SK-N-SH treated with all-trans-retinoic acid at 6 μM for 48 hours (cell line): Measurements from ENCODE around the gene ABCG5.

Source experiments
- ESRRG ChIP-seq: fragments of 250-450 bp; sonication (Bioruptor Pico); IDR thresholded peaks from 2 replicates; pipeline ENCODE4 v1.6.1; 2021; ENCODE audit warnings: mild to moderate bottlenecking
- GLIS3 ChIP-seq: fragments of 250-450 bp; sonication (Bioruptor Pico); IDR thresholded peaks from 2 replicates; pipeline ENCODE4 v1.5.0; 2020; ENCODE audit warnings: mild to moderate bottlenecking, moderate library complexity
- ISL1 ChIP-seq: fragments of 250-450 bp; sonication (Bioruptor Pico); IDR thresholded peaks from 2 replicates; pipeline ENCODE4 v2.1.2; 2022; ENCODE audit warnings: mild to moderate bottlenecking, moderate library complexity
- PPARA ChIP-seq: fragments of 250-450 bp; sonication (Bioruptor Pico); IDR thresholded peaks from 2 replicates; pipeline ENCODE4 v1.5.0; 2020; ENCODE audit warnings: mild to moderate bottlenecking, borderline replicate concordance
- RARB ChIP-seq: fragments of 250-450 bp; sonication (Bioruptor Pico); IDR thresholded peaks from 2 replicates; pipeline ENCODE4 v1.8.0; 2021; ENCODE audit warnings: mild to moderate bottlenecking, moderate library complexity
- SNAI2 ChIP-seq: fragments of 250-450 bp; sonication (Bioruptor Pico); IDR thresholded peaks from 2 replicates; pipeline ENCODE4 v1.5.0; 2020; ENCODE audit warnings: mild to moderate bottlenecking, moderate library complexity
- TCF4 ChIP-seq: fragments of 250-450 bp; sonication (Bioruptor Pico); IDR thresholded peaks from 2 replicates; pipeline ENCODE4 v1.8.0; 2021; ENCODE audit warnings: mild to moderate bottlenecking, moderate library complexity, borderline replicate concordance
- ZC3H10 ChIP-seq: fragments of 250-450 bp; sonication (Bioruptor Pico); IDR thresholded peaks from 2 replicates; pipeline ENCODE4 v1.5.1; 2021; ENCODE audit warnings: mild to moderate bottlenecking, moderate library complexity
- ZFP3 ChIP-seq: fragments of 250-450 bp; sonication (Bioruptor Pico); IDR thresholded peaks from 2 replicates; pipeline ENCODE4 v1.5.0; 2020; ENCODE audit warnings: mild to moderate bottlenecking, moderate library complexity
- ZFP30 ChIP-seq: fragments of 450-650 bp; formaldehyde crosslinking; IDR thresholded peaks from 2 replicates; pipeline ENCODE4 v1.5.0; 2022; ENCODE audit warnings: mild to moderate bottlenecking, moderate library complexity
- ZNF8 ChIP-seq: fragments of 450-650 bp; formaldehyde crosslinking; IDR thresholded peaks from 2 replicates; pipeline ENCODE4 v1.5.0; 2020; ENCODE audit warnings: mild to moderate bottlenecking, moderate library complexity
- TF ChIP-seq, protein P1 (sequence below): fragments of 250-450 bp; sonication (Bioruptor Pico); IDR thresholded peaks from 2 replicates; pipeline ENCODE4 v1.5.1; 2020; ENCODE audit warnings: low read depth, mild to moderate bottlenecking, moderate library complexity
- TF ChIP-seq, protein P2 (sequence below): fragments of 250-450 bp; sonication (Bioruptor Pico); IDR thresholded peaks from 2 replicates; pipeline ENCODE4 v1.5.1; 2021; ENCODE audit warnings: mild to moderate bottlenecking, moderate library complexity
- TF ChIP-seq, protein P3 (sequence below): fragments of 250-450 bp; sonication (Bioruptor Pico); IDR thresholded peaks from 2 replicates; pipeline ENCODE4 v1.8.0; 2020; ENCODE audit warnings: mild to moderate bottlenecking, moderate library complexity, borderline replicate concordance

DNA sequence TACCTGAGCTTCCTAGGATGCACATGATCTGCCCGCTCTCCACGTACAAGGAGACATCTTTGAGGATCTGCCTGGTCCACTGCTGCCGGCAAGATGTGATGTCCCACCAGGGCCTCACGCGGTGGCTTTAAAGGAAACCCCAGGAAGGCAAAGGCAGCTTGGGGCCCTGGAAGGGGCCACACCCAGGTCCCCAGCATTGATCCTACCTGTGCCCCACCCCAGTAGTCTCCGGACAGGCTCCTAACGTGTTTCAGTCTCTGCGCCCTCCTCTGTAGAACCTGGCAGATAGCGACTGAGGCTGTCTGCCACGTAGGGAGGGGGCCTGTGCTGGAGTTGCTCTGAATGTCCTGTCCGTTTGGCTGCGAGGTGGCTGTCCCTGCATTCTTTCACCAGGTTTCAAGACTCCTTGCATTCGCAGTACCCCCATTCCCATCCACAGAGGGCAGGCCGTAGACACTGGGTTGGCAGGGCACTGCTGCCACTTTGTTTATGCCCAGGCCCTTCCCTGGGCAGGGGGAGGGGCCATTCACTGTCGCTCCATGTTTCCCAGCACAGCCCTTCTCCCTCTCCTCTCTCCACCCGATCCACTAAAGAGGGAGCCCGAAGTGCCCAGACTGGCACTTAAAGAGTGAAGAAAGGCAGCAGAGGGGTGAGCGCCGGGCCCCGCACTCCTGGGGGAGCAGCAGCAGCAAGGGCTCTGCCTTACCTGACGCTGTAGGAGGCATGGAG, 644 bp downstream of the ABCG5 start:
- TF ChIP-seq PPARA (CRISPR knock-in tag) (no peak), ZC3H10 (CRISPR knock-in tag) (no peak), RARB (CRISPR knock-in tag) (no peak), GLIS3 (no peak), ISL1 (CRISPR knock-in tag) (no peak), ZNF8 (CRISPR knock-in tag) (no peak), TCF4 (CRISPR knock-in tag) (no peak), ZFP3 (CRISPR knock-in tag) (no peak), ZFP30 (CRISPR knock-in tag) (no peak), SNAI2 (CRISPR knock-in tag) (no peak), ESRRG (no peak)
- TF ChIP-seq, protein P1, sequence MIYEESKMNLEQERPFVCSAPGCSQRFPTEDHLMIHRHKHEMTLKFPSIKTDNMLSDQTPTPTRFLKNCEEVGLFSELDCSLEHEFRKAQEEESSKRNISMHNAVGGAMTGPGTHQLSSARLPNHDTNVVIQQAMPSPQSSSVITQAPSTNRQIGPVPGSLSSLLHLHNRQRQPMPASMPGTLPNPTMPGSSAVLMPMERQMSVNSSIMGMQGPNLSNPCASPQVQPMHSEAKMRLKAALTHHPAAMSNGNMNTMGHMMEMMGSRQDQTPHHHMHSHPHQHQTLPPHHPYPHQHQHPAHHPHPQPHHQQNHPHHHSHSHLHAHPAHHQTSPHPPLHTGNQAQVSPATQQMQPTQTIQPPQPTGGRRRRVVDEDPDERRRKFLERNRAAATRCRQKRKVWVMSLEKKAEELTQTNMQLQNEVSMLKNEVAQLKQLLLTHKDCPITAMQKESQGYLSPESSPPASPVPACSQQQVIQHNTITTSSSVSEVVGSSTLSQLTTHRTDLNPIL: no peak
- TF ChIP-seq, protein P2, sequence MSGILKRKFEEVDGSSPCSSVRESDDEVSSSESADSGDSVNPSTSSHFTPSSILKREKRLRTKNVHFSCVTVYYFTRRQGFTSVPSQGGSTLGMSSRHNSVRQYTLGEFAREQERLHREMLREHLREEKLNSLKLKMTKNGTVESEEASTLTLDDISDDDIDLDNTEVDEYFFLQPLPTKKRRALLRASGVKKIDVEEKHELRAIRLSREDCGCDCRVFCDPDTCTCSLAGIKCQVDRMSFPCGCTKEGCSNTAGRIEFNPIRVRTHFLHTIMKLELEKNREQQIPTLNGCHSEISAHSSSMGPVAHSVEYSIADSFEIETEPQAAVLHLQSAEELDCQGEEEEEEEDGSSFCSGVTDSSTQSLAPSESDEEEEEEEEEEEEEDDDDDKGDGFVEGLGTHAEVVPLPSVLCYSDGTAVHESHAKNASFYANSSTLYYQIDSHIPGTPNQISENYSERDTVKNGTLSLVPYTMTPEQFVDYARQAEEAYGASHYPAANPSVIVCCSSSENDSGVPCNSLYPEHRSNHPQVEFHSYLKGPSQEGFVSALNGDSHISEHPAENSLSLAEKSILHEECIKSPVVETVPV (CRISPR knock-in tag): no peak
- TF ChIP-seq, protein P3, sequence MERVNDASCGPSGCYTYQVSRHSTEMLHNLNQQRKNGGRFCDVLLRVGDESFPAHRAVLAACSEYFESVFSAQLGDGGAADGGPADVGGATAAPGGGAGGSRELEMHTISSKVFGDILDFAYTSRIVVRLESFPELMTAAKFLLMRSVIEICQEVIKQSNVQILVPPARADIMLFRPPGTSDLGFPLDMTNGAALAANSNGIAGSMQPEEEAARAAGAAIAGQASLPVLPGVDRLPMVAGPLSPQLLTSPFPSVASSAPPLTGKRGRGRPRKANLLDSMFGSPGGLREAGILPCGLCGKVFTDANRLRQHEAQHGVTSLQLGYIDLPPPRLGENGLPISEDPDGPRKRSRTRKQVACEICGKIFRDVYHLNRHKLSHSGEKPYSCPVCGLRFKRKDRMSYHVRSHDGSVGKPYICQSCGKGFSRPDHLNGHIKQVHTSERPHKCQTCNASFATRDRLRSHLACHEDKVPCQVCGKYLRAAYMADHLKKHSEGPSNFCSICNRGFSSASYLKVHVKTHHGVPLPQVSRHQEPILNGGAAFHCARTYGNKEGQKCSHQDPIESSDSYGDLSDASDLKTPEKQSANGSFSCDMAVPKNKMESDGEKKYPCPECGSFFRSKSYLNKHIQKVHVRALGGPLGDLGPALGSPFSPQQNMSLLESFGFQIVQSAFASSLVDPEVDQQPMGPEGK (CRISPR knock-in tag): no peak
